ENCODE data around the gene DCBLD2.
"Not testable (repeated sequence)": the region's sequence is repeated elsewhere in the genome, so short reads cannot be mapped to it uniquely, and the experiment has no call there.

The DCBLD2 gene

GRCh38 chr3:98890965-98891910 lies 10.3 kb downstream of the DCBLD2 start:
- DNase-seq: no peak

- DNase-seq: no peak
These were observed 11.2 kb downstream of the DCBLD2 start for GRCh38 chr3:98890181-98890835.

GRCh38 chr3:98887684-98888083 lies 13.8 kb downstream of the DCBLD2 start:
- no peak for DNase-seq

- no peak for DNase-seq
These were observed 15.0 kb downstream of the DCBLD2 start for GRCh38 chr3:98886525-98886924.

GRCh38 chr3:98885851-98886250 lies 15.6 kb downstream of the DCBLD2 start:
- no peak for DNase-seq

GRCh38 chr3:98884675-98885371 lies 16.7 kb downstream of the DCBLD2 start:
- no peak for DNase-seq

GRCh38 chr3:98882614-98883333 lies 18.7 kb downstream of the DCBLD2 start:
- not testable (repeated sequence) for DNase-seq

- DNase-seq: no peak
These were observed 24.4 kb downstream of the DCBLD2 start for GRCh38 chr3:98877132-98877531.

GRCh38 chr3:98875535-98875934 lies 26.0 kb downstream of the DCBLD2 start:
- DNase-seq: no peak

- no peak for DNase-seq
These were observed 26.8 kb downstream of the DCBLD2 start for GRCh38 chr3:98874602-98875249.

- DNase-seq: no peak
These were observed 32.1 kb downstream of the DCBLD2 start for GRCh38 chr3:98869391-98869790.

GRCh38 chr3:98857971-98858370 lies 43.5 kb downstream of the DCBLD2 start:
- DNase-seq: not testable (repeated sequence)

- not testable (repeated sequence) for DNase-seq
These were observed 44.2 kb downstream of the DCBLD2 start for GRCh38 chr3:98857258-98857657.

GRCh38 chr3:98856724-98857123 lies 44.8 kb downstream of the DCBLD2 start:
- no peak for DNase-seq

- DNase-seq: no peak
These were observed 45.6 kb downstream of the DCBLD2 start for GRCh38 chr3:98855806-98856400.

GRCh38 chr3:98848108-98848507 lies 53.4 kb downstream of the DCBLD2 start:
- no peak for DNase-seq

GRCh38 chr3:98846101-98846500 lies 55.4 kb downstream of the DCBLD2 start:
- DNase-seq: no peak

GRCh38 chr3:98843266-98843959 lies 58.1 kb downstream of the DCBLD2 start:
- DNase-seq: no peak

- DNase-seq: no peak
These were observed 61.6 kb downstream of the DCBLD2 start for GRCh38 chr3:98839846-98840245.

- not testable (repeated sequence) for DNase-seq
These were observed 70.4 kb downstream of the DCBLD2 start for GRCh38 chr3:98831060-98831459.

- DNase-seq: no peak
These were observed 72.2 kb downstream of the DCBLD2 start for GRCh38 chr3:98829246-98829832.

Measured in effector CD4-positive, alpha-beta T cell (primary cell).